Measurements from ENCODE around the gene PLEKHM1.

PLEKHM1 gene

GRCh38 chr17:45436161-45436560 lies 54.4 kb downstream of the PLEKHM1 start:
- no peak for TF ChIP-seq CTCF (IDR thresholded peaks at IDR 0.05; ENCODE audit: low read depth, low read length, poor library complexity, severe bottlenecking)
- TF ChIP-seq EZH2phosphoT487 (IDR thresholded peaks at IDR 0.05; ENCODE audit: borderline replicate concordance, low read length), result no peak
- H3K4me2 ChIP-seq (ENCODE audit: low read length), result no peak overlapping the region
- peaks cover 27% of the 10 kb centered on the region for H3K4me1 ChIP-seq (ENCODE audit: control insufficient read depth, low read length)
- no peaks in the 10 kb centered on the region for H3K79me2 ChIP-seq (ENCODE audit: control insufficient read depth, low read length)
- H4K20me1 ChIP-seq (ENCODE audit: control insufficient read depth, insufficient read depth, low read depth, low read length), result no peaks in the 10 kb centered on the region
- no peaks in the 10 kb centered on the region for H3K9me2 ChIP-seq (replicated peaks; ENCODE audit: control insufficient read depth, low read length)
- no peak overlapping the region for H3K4me3 ChIP-seq (ENCODE audit: low read length)
- no peaks in the 10 kb centered on the region for H3K9me3 ChIP-seq (ENCODE audit: control insufficient read depth, insufficient read depth, low read length)
- peaks cover 2% of the 10 kb centered on the region; the same call in 1 of the 2 replicates for H3F3A ChIP-seq (ENCODE audit: control insufficient read depth, insufficient read depth)
- peaks cover 15% of the 10 kb centered on the region for H3K27me3 ChIP-seq (ENCODE audit: control insufficient read depth, low read length)
- H3K27ac ChIP-seq (ENCODE audit: low read depth, low read length), result no peak overlapping the region
- no peaks in the 10 kb centered on the region for H3K36me3 ChIP-seq (ENCODE audit: control insufficient read depth, low read length)

GRCh38 chr17:45435481-45435880 lies 55.0 kb downstream of the PLEKHM1 start:
- Histone ChIP-seq H3K27me3 (ENCODE audit: control insufficient read depth, low read length) (peaks cover 22% of the 10 kb centered on the region), H3K4me1 (ENCODE audit: control insufficient read depth, low read length) (peaks cover 24% of the 10 kb centered on the region), H4K20me1 (ENCODE audit: control insufficient read depth, insufficient read depth, low read depth, low read length) (no peaks in the 10 kb centered on the region), H3F3A (ENCODE audit: control insufficient read depth, insufficient read depth) (peaks cover 2% of the 10 kb centered on the region; the same call in 1 of the 2 replicates), H3K79me2 (ENCODE audit: control insufficient read depth, low read length) (no peaks in the 10 kb centered on the region), H3K27ac (ENCODE audit: low read depth, low read length) (no peak overlapping the region), H3K9me3 (ENCODE audit: control insufficient read depth, insufficient read depth, low read length) (no peaks in the 10 kb centered on the region), H3K4me3 (ENCODE audit: low read length) (no peak overlapping the region), H3K4me2 (ENCODE audit: low read length) (no peak overlapping the region), H3K9me2 (replicated peaks; ENCODE audit: control insufficient read depth, low read length) (no peaks in the 10 kb centered on the region), H3K36me3 (ENCODE audit: control insufficient read depth, low read length) (no peaks in the 10 kb centered on the region)
- TF ChIP-seq EZH2phosphoT487 (IDR thresholded peaks at IDR 0.05; ENCODE audit: borderline replicate concordance, low read length) (no peak), CTCF (IDR thresholded peaks at IDR 0.05; ENCODE audit: low read depth, low read length, poor library complexity, severe bottlenecking) (no peak)

GRCh38 chr17:45433159-45433535 lies 57.4 kb downstream of the PLEKHM1 start:
- Histone ChIP-seq H3K79me2 (ENCODE audit: control insufficient read depth, low read length) (no peaks in the 10 kb centered on the region), H3K4me3 (ENCODE audit: low read length) (no peak overlapping the region), H3K27me3 (ENCODE audit: control insufficient read depth, low read length) (peaks cover 24% of the 10 kb centered on the region), H3K9me3 (ENCODE audit: control insufficient read depth, insufficient read depth, low read length) (no peaks in the 10 kb centered on the region), H3K36me3 (ENCODE audit: control insufficient read depth, low read length) (no peaks in the 10 kb centered on the region), H4K20me1 (ENCODE audit: control insufficient read depth, insufficient read depth, low read depth, low read length) (no peaks in the 10 kb centered on the region), H3K4me2 (ENCODE audit: low read length) (no peak overlapping the region), H3K4me1 (ENCODE audit: control insufficient read depth, low read length) (peaks cover 37% of the 10 kb centered on the region), H3K27ac (ENCODE audit: low read depth, low read length) (no peak overlapping the region), H3K9me2 (replicated peaks; ENCODE audit: control insufficient read depth, low read length) (no peaks in the 10 kb centered on the region), H3F3A (ENCODE audit: control insufficient read depth, insufficient read depth) (peaks cover 7% of the 10 kb centered on the region)
- TF ChIP-seq CTCF (IDR thresholded peaks at IDR 0.05; ENCODE audit: low read depth, low read length, poor library complexity, severe bottlenecking) (no peak), EZH2phosphoT487 (IDR thresholded peaks at IDR 0.05; ENCODE audit: borderline replicate concordance, low read length) (no peak)

Measured in DOHH2 (cell line).